Measurements from ENCODE around the gene TSPAN19. TPM values are rescaled to one million over a fixed set of nuclear protein-coding genes. Genes with fewer than 3 reads are reported as not detected.

TSPAN19 gene
- total RNA-seq, 2 donors from 2014 or later, result not detected

DNA sequence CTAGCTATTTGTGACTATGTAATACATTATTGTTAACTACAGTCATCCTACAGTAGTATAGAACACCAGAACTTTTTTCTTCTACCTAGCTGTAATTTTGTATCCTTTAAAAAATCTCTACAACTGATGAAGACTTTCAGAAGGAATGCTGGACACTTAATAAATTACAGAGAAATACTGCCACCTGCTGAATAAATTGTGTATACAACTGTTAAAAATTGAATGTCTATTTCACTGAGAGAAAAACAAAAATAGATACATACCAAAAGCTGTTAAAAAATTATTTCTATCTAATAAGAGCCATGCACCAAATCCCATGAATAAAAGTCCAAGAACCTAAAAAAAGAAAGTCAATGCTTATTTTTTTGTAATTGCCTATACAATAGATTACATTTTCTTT is 6.6 kb downstream of the TSPAN19 start:
- no peak overlapping the region for H3K27ac Mint-ChIP-seq
- H3K27me3 Mint-ChIP-seq (ENCODE audit: insufficient read depth), result peaks cover 18% of the 10 kb centered on the region
- Histone ChIP-seq H3K4me1 (ENCODE audit: control insufficient read depth, insufficient read depth, low read length) (no peaks in the 10 kb centered on the region), H3K9me3 (ENCODE audit: control insufficient read depth, low read length) (no peaks in the 10 kb centered on the region), H3K36me3 (ENCODE audit: control insufficient read depth, insufficient read depth, low read length) (no peaks in the 10 kb centered on the region), H3K27ac (ENCODE audit: low read depth, low read length) (no peak overlapping the region), H3K9ac (ENCODE audit: extremely low read depth, low read length, poor library complexity, severe bottlenecking) (no peak overlapping the region), H3K27me3 (ENCODE audit: control insufficient read depth, insufficient read depth, low read length, poor library complexity, severe bottlenecking) (peaks cover 28% of the 10 kb centered on the region), H3K4me3 (ENCODE audit: low read length) (no peak overlapping the region)
- DNase-seq, result no peak
- TF ChIP-seq, protein P1, sequence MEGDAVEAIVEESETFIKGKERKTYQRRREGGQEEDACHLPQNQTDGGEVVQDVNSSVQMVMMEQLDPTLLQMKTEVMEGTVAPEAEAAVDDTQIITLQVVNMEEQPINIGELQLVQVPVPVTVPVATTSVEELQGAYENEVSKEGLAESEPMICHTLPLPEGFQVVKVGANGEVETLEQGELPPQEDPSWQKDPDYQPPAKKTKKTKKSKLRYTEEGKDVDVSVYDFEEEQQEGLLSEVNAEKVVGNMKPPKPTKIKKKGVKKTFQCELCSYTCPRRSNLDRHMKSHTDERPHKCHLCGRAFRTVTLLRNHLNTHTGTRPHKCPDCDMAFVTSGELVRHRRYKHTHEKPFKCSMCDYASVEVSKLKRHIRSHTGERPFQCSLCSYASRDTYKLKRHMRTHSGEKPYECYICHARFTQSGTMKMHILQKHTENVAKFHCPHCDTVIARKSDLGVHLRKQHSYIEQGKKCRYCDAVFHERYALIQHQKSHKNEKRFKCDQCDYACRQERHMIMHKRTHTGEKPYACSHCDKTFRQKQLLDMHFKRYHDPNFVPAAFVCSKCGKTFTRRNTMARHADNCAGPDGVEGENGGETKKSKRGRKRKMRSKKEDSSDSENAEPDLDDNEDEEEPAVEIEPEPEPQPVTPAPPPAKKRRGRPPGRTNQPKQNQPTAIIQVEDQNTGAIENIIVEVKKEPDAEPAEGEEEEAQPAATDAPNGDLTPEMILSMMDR (conservative IDR thresholded peaks at IDR 0.05), result peak; percentile 78
- H3K4me3 Mint-ChIP-seq, result no peak overlapping the region
- no peaks in the 10 kb centered on the region for H3K36me3 Mint-ChIP-seq (ENCODE audit: low read depth)
- H3K9me3 Mint-ChIP-seq, result no peaks in the 10 kb centered on the region
- H3K4me1 Mint-ChIP-seq, result no peaks in the 10 kb centered on the region

DNA sequence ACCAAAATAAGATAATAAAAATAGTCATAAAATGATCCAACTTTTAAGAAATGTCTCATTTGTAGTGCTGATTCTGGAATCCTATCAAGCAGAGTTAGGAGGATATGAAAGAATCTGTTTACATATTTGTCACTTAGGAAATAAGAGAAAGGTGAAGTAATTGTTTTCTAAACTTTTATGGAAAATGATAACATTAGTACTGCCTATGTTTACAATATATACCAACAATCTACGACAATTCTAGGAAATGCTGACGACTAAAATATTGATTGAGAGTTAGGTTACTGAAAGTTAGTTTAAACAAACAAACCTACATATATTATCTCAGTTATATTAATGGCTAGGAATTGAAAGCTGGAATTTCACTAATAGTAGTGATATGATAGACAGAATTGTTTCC is 18.0 kb downstream of the TSPAN19 start:
- H3K9me3 ChIP-seq (ENCODE audit: control insufficient read depth, low read length), result no peaks in the 10 kb centered on the region
- no peak overlapping the region for H3K4me3 Mint-ChIP-seq
- H3K27me3 ChIP-seq (ENCODE audit: control insufficient read depth, insufficient read depth, low read length, poor library complexity, severe bottlenecking), result no peaks in the 10 kb centered on the region
- H3K9me3 Mint-ChIP-seq, result no peaks in the 10 kb centered on the region
- H3K27ac Mint-ChIP-seq, result no peak overlapping the region
- H3K36me3 Mint-ChIP-seq (ENCODE audit: low read depth), result no peaks in the 10 kb centered on the region
- H3K36me3 ChIP-seq (ENCODE audit: control insufficient read depth, insufficient read depth, low read length), result no peaks in the 10 kb centered on the region
- peaks cover 4% of the 10 kb centered on the region for H3K4me1 Mint-ChIP-seq
- H3K27me3 Mint-ChIP-seq (ENCODE audit: insufficient read depth), result no peaks in the 10 kb centered on the region
- no peak for DNase-seq
- H3K9ac ChIP-seq (ENCODE audit: extremely low read depth, low read length, poor library complexity, severe bottlenecking), result no peak overlapping the region
- H3K27ac ChIP-seq (ENCODE audit: low read depth, low read length), result no peak overlapping the region
- no peaks in the 10 kb centered on the region for H3K4me1 ChIP-seq (ENCODE audit: control insufficient read depth, insufficient read depth, low read length)
- WGBS, 2 experiments (ENCODE audit: insufficient coverage in 1 of 2, insufficient read length in 1 of 2), result no CpG with 5 or more reads among the region's 2 CpGs
- TF ChIP-seq, protein P1 (conservative IDR thresholded peaks at IDR 0.05), result no peak
- no peak overlapping the region for H3K4me3 ChIP-seq (ENCODE audit: low read length)

DNA sequence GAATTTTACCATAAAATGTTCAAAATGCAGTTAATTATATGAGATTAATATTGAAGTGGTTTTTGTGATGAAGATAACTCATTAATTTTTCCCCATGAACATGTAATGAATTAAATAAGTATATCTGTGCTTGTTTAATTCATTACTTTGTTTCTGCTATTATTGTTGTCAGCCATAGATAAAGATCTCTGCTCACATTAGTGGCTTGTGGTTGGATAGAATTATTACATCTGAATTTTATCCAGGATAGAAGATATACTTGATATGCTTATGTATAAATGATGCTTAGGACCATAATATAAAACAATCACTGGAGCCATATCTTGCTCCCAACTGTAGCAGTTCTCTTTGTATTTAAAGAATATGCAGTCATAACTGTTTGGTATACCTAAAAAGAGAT is 18.5 kb downstream of the TSPAN19 start:
- Mint-ChIP-seq H3K4me3 (no peak overlapping the region), H3K27me3 (ENCODE audit: insufficient read depth) (no peaks in the 10 kb centered on the region), H3K27ac (no peak overlapping the region), H3K36me3 (ENCODE audit: low read depth) (no peaks in the 10 kb centered on the region), H3K9me3 (no peaks in the 10 kb centered on the region), H3K4me1 (peaks cover 4% of the 10 kb centered on the region)
- Histone ChIP-seq H3K27me3 (ENCODE audit: control insufficient read depth, insufficient read depth, low read length, poor library complexity, severe bottlenecking) (no peaks in the 10 kb centered on the region), H3K27ac (ENCODE audit: low read depth, low read length) (no peak overlapping the region), H3K9ac (ENCODE audit: extremely low read depth, low read length, poor library complexity, severe bottlenecking) (no peak overlapping the region), H3K4me3 (ENCODE audit: low read length) (no peak overlapping the region), H3K36me3 (ENCODE audit: control insufficient read depth, insufficient read depth, low read length) (no peaks in the 10 kb centered on the region), H3K4me1 (ENCODE audit: control insufficient read depth, insufficient read depth, low read length) (no peaks in the 10 kb centered on the region), H3K9me3 (ENCODE audit: control insufficient read depth, low read length) (no peaks in the 10 kb centered on the region)
- DNase-seq, result no peak
- TF ChIP-seq, protein P1 (conservative IDR thresholded peaks at IDR 0.05), result no peak

Data from endodermal cell (in vitro differentiated cells).